Parathyroid adenoma (tissue), 2 donors: ENCODE results near the gene SLC4A9.

Experiments used
- H2AFZ ChIP-seq: fragments of 300-600 bp; sonication (generic); one replicate; pipeline ENCODE4 v1.7.0; 2017; ENCODE audit warnings: antibody characterized with exemption, mild to moderate bottlenecking
- H3K27ac ChIP-seq: fragments of 300-600 bp; sonication (generic); one replicate; pipeline ENCODE4 v1.7.0; 2017
- H3K27me3 ChIP-seq: fragments of 300-600 bp; sonication (generic); one replicate; pipeline ENCODE4 v1.7.0; 2017; ENCODE audit warnings: low read length; ENCODE audit not compliant: control insufficient read depth, insufficient read depth
- H3K36me3 ChIP-seq: fragments of 300-600 bp; sonication (generic); one replicate; pipeline ENCODE4 v1.7.0; 2017; ENCODE audit warnings: low read length; ENCODE audit not compliant: control insufficient read depth, insufficient read depth
- H3K4me1 ChIP-seq: fragments of 300-600 bp; sonication (generic); one replicate; pipeline ENCODE4 v1.7.0; 2017; ENCODE audit warnings: control low read depth
- H3K4me2 ChIP-seq: fragments of 300-600 bp; sonication (generic); one replicate; pipeline ENCODE4 v1.7.0; 2017; ENCODE audit warnings: low read length
- H3K4me3 ChIP-seq: fragments of 300-600 bp; sonication (generic); one replicate; pipeline ENCODE4 v1.7.0; 2017; ENCODE audit warnings: low read depth, low read length
- H3K79me2 ChIP-seq: fragments of 300-600 bp; sonication (generic); one replicate; pipeline ENCODE4 v1.7.0; 2017; ENCODE audit warnings: control low read depth
- H3K9ac ChIP-seq: fragments of 300-600 bp; sonication (generic); one replicate; pipeline ENCODE4 v1.7.0; 2017; ENCODE audit warnings: mild to moderate bottlenecking
- H3K9me3 ChIP-seq: fragments of 300-600 bp; sonication (generic); one replicate; pipeline ENCODE4 v1.7.0; 2017; ENCODE audit warnings: low read length; ENCODE audit not compliant: control insufficient read depth
- TF ChIP-seq, protein P1 (sequence below): fragments of 300-600 bp; sonication (generic); IDR thresholded peaks from one replicate; pipeline ENCODE4 v1.7.0; 2017; ENCODE audit warnings: antibody characterized with exemption, mild to moderate bottlenecking
- donor health status: primary hyperparathyroidism.

Gene SLC4A9

DNA sequence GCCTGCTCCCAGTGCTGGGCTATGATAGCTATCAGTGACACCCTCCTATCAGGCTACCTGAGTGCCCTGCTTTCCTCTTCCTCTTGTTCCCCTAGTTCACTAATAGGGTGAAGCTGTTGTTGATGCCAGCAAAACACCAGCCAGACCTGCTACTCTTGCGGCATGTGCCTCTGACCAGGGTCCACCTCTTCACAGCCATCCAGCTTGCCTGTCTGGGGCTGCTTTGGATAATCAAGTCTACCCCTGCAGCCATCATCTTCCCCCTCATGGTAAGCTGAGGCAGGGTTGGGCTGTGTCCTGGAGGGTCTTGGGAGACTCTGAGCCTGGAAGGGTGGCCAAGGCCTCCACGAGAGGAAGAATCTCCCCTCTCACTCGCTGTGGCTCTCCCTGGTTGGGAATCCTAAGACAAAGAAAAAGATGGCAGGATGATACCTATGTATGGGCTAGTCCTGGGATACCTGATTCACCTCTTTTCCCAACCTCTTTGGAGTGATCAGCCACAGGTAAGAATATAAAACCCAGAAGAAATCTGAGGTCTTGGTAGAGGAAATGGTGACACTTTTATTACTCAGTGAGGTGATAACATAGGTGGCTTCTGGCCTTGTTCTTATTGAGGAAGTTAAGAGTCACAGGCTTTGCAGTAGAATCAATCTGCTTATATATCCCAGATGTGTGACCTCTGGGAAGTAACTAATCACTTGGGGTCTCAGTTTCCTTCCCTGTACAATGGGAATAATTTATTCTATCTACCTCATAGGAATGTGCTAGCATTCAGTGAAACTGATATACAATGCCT lies 11.6 kb downstream of the SLC4A9 start:
- H3K9me3 ChIP-seq = no peaks in the 10 kb centered on the region
- H2AFZ ChIP-seq = no peak overlapping the region
- H3K4me3 ChIP-seq = no peak overlapping the region
- no peak overlapping the region for H3K9ac ChIP-seq
- H3K4me2 ChIP-seq = no peak overlapping the region
- no peaks in the 10 kb centered on the region for H3K36me3 ChIP-seq
- no peak overlapping the region for H3K27ac ChIP-seq
- no peaks in the 10 kb centered on the region for H3K79me2 ChIP-seq
- TF ChIP-seq, protein P1, sequence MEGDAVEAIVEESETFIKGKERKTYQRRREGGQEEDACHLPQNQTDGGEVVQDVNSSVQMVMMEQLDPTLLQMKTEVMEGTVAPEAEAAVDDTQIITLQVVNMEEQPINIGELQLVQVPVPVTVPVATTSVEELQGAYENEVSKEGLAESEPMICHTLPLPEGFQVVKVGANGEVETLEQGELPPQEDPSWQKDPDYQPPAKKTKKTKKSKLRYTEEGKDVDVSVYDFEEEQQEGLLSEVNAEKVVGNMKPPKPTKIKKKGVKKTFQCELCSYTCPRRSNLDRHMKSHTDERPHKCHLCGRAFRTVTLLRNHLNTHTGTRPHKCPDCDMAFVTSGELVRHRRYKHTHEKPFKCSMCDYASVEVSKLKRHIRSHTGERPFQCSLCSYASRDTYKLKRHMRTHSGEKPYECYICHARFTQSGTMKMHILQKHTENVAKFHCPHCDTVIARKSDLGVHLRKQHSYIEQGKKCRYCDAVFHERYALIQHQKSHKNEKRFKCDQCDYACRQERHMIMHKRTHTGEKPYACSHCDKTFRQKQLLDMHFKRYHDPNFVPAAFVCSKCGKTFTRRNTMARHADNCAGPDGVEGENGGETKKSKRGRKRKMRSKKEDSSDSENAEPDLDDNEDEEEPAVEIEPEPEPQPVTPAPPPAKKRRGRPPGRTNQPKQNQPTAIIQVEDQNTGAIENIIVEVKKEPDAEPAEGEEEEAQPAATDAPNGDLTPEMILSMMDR = no peak
- H3K27me3 ChIP-seq = no peaks in the 10 kb centered on the region
- H3K4me1 ChIP-seq = peaks cover 12% of the 10 kb centered on the region

DNA sequence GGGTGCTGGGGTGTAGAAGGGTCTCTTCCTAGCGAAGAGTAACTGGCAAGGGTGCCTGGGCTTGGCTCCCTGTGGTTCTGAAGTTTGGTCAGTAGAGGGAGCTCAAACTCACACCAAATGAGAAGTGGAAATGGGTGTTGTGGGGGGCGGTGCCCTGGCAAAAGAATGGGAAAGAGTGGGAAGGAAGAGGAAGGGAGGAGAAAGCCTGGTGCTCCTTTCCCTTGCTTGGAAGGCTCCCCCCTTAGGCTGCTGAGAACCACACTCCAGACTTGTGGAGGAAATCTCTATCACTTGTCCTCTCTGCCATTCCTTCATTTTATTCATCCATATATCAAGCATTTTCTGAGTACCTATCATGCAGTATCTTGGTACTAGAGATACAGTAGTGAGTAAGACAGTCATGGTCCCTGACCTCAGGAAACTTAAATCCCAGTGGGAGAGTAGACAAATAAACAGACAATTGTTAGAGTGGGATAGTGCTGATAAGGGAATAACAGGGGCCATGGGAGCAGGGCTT lies 13.0 kb downstream of the SLC4A9 start:
- Histone ChIP-seq H3K9ac (no peak overlapping the region), H3K79me2 (no peaks in the 10 kb centered on the region), H2AFZ (peak overlapping the region; percentile 65), H3K36me3 (no peaks in the 10 kb centered on the region), H3K4me2 (no peak overlapping the region), H3K27ac (peak overlapping the region; percentile 30), H3K4me3 (no peak overlapping the region), H3K4me1 (peaks cover 12% of the 10 kb centered on the region), H3K9me3 (no peaks in the 10 kb centered on the region), H3K27me3 (no peaks in the 10 kb centered on the region)
- TF ChIP-seq, protein P1 = peak; percentile 86

DNA sequence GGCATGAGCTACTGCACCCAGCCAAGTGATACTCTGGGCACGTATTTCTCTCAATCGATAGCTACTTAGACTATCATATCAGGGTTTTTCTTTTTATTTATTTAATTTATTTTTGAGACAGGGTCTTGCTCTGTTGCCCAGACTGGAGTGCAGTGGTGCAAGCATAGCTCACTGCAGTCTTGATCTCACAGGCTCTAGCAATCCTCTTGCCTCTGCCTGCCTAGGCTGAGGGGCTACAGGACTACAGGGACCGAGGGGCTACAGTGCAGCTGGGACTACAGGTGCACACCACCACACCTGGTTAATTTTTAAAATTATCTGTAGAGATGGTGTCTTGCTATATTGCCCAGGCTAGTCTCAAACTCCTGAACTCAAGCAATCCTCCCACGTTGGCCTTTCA lies 21.4 kb downstream of the SLC4A9 start:
- Histone ChIP-seq H3K36me3 (no peaks in the 10 kb centered on the region), H2AFZ (no peak overlapping the region), H3K27me3 (no peaks in the 10 kb centered on the region), H3K79me2 (no peaks in the 10 kb centered on the region), H3K4me3 (no peak overlapping the region), H3K4me1 (no peaks in the 10 kb centered on the region), H3K9ac (no peak overlapping the region), H3K9me3 (no peaks in the 10 kb centered on the region), H3K27ac (no peak overlapping the region), H3K4me2 (no peak overlapping the region)
- TF ChIP-seq, protein P1 = no peak

DNA sequence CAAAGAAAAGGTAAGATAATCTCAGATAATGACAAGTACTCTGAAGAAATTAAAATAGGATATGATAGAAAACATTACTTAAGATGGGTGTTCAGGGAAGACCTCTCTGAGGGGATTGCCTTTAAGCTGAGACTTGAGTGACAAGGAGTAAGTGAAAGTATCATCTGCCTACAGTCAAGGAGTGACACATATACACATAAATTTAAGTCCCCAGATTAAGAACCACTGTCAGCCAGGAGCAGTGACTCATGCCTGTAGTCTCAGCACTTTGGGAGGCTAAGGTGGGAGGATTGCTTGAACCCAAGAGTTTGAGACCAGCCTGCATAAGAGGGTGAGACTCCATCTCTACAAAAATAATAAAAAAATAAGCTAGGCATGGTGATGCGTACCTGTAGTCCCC lies 22.0 kb downstream of the SLC4A9 start:
- H3K79me2 ChIP-seq = no peaks in the 10 kb centered on the region
- no peak overlapping the region for H3K9ac ChIP-seq
- H3K4me1 ChIP-seq = no peaks in the 10 kb centered on the region
- H3K36me3 ChIP-seq = no peaks in the 10 kb centered on the region
- H3K27me3 ChIP-seq = no peaks in the 10 kb centered on the region
- TF ChIP-seq, protein P1 = no peak
- H3K4me3 ChIP-seq = no peak overlapping the region
- H2AFZ ChIP-seq = no peak overlapping the region
- no peak overlapping the region for H3K27ac ChIP-seq
- H3K9me3 ChIP-seq = no peaks in the 10 kb centered on the region
- H3K4me2 ChIP-seq = no peak overlapping the region

DNA sequence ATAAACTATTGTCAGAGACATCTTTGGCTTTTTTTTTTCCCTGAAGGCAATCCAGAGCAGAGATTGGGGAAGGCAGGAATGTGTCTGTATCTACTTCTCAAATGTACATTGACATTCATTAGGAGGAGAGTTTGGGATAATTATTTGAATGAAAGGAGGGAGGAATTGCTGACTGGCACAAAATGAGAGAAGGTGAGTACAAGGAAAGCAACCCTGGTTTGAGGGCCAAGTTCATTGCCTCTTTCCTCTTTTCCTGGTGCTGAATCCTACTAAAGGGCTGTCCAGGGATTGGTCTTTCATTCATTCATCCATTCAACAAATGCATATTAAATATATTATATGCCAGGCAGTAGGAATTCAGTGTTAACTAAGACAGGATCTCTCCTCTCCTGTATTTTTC lies 22.9 kb downstream of the SLC4A9 start:
- H3K9me3 ChIP-seq = no peaks in the 10 kb centered on the region
- no peak overlapping the region for H3K4me3 ChIP-seq
- H3K27ac ChIP-seq = no peak overlapping the region
- no peak overlapping the region for H3K9ac ChIP-seq
- H2AFZ ChIP-seq = no peak overlapping the region
- no peak overlapping the region for H3K4me2 ChIP-seq
- TF ChIP-seq, protein P1 = no peak
- H3K4me1 ChIP-seq = no peaks in the 10 kb centered on the region
- no peaks in the 10 kb centered on the region for H3K36me3 ChIP-seq
- H3K27me3 ChIP-seq = no peaks in the 10 kb centered on the region
- H3K79me2 ChIP-seq = no peaks in the 10 kb centered on the region
